ENCODE results near the gene EFNA5.
"Not testable (repeated sequence)": the region's sequence is repeated elsewhere in the genome, so short reads cannot be mapped to it uniquely, and the experiment has no call there.

EFNA5 gene

GRCh38 chr5:107436201-107436600, 234.5 kb downstream of the EFNA5 start:
- Histone ChIP-seq H3K4me2 (no peak overlapping the region), H3K79me2 (ENCODE audit: insufficient read depth, low read depth) (no peaks in the 10 kb centered on the region), H3K9ac (no peak overlapping the region), H3K4me3 (IDR thresholded peaks at IDR 0.05; ENCODE audit: insufficient read depth, low read depth, low read length) (no peak overlapping the region), H2AFZ (ENCODE audit: low read depth) (no peak overlapping the region), H3K36me3 (ENCODE audit: insufficient read depth) (no peaks in the 10 kb centered on the region), H3K4me1 (ENCODE audit: low read depth, poor library complexity, severe bottlenecking) (no peaks in the 10 kb centered on the region), H3K27ac (no peak overlapping the region), H4K20me1 (ENCODE audit: insufficient read depth) (no peaks in the 10 kb centered on the region), H3K27me3 (ENCODE audit: insufficient read depth, low read depth) (no peaks in the 10 kb centered on the region)
- TF ChIP-seq, protein P1, sequence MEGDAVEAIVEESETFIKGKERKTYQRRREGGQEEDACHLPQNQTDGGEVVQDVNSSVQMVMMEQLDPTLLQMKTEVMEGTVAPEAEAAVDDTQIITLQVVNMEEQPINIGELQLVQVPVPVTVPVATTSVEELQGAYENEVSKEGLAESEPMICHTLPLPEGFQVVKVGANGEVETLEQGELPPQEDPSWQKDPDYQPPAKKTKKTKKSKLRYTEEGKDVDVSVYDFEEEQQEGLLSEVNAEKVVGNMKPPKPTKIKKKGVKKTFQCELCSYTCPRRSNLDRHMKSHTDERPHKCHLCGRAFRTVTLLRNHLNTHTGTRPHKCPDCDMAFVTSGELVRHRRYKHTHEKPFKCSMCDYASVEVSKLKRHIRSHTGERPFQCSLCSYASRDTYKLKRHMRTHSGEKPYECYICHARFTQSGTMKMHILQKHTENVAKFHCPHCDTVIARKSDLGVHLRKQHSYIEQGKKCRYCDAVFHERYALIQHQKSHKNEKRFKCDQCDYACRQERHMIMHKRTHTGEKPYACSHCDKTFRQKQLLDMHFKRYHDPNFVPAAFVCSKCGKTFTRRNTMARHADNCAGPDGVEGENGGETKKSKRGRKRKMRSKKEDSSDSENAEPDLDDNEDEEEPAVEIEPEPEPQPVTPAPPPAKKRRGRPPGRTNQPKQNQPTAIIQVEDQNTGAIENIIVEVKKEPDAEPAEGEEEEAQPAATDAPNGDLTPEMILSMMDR (conservative IDR thresholded peaks at IDR 0.05; ENCODE audit: low read depth, low read length) = no peak

GRCh38 chr5:107435061-107435460, 235.7 kb downstream of the EFNA5 start:
- Histone ChIP-seq H3K9ac (no peak overlapping the region), H3K4me3 (IDR thresholded peaks at IDR 0.05; ENCODE audit: insufficient read depth, low read depth, low read length) (no peak overlapping the region), H3K79me2 (ENCODE audit: insufficient read depth, low read depth) (no peaks in the 10 kb centered on the region), H2AFZ (ENCODE audit: low read depth) (no peak overlapping the region), H4K20me1 (ENCODE audit: insufficient read depth) (no peaks in the 10 kb centered on the region), H3K4me1 (ENCODE audit: low read depth, poor library complexity, severe bottlenecking) (no peaks in the 10 kb centered on the region), H3K27me3 (ENCODE audit: insufficient read depth, low read depth) (no peaks in the 10 kb centered on the region), H3K36me3 (ENCODE audit: insufficient read depth) (no peaks in the 10 kb centered on the region), H3K27ac (no peak overlapping the region), H3K4me2 (no peak overlapping the region)
- TF ChIP-seq, protein P1 (conservative IDR thresholded peaks at IDR 0.05; ENCODE audit: low read depth, low read length) = no peak

DNA sequence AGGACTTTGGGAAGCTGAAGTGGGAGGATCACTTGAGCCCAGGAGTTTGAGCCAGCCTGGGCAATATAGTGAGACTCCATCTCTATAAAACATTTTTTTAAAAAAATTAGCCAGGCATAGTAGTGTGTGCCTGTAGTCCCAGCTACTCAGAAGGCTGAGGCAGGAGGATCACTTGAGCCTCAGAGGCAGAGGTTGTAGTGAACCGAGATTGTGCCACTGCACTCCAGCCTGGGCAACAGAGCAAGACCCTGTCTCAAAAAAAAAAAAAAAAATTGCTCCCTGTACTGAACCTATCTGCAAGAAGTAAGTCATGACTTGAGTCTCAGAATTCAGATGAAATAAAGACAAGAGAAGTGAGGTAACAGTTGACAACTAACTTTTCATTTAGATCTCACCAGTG, 237.1 kb downstream of the EFNA5 start:
- not testable (repeated sequence) for H3K79me2 ChIP-seq (ENCODE audit: insufficient read depth, low read depth); H3K9ac ChIP-seq; H3K27ac ChIP-seq; H4K20me1 ChIP-seq (ENCODE audit: insufficient read depth); H3K4me2 ChIP-seq; H3K36me3 ChIP-seq (ENCODE audit: insufficient read depth); H3K27me3 ChIP-seq (ENCODE audit: insufficient read depth, low read depth); H2AFZ ChIP-seq (ENCODE audit: low read depth); H3K4me3 ChIP-seq (IDR thresholded peaks at IDR 0.05; ENCODE audit: insufficient read depth, low read depth, low read length); H3K4me1 ChIP-seq (ENCODE audit: low read depth, poor library complexity, severe bottlenecking)

- Histone ChIP-seq H3K4me2 (no peak overlapping the region), H3K79me2 (ENCODE audit: insufficient read depth, low read depth) (no peaks in the 10 kb centered on the region), H2AFZ (ENCODE audit: low read depth) (no peak overlapping the region), H3K4me3 (IDR thresholded peaks at IDR 0.05; ENCODE audit: insufficient read depth, low read depth, low read length) (no peak overlapping the region), H3K4me1 (ENCODE audit: low read depth, poor library complexity, severe bottlenecking) (no peaks in the 10 kb centered on the region), H3K36me3 (ENCODE audit: insufficient read depth) (no peaks in the 10 kb centered on the region), H4K20me1 (ENCODE audit: insufficient read depth) (no peaks in the 10 kb centered on the region), H3K9ac (no peak overlapping the region), H3K27ac (no peak overlapping the region), H3K27me3 (ENCODE audit: insufficient read depth, low read depth) (no peaks in the 10 kb centered on the region)
- TF ChIP-seq, protein P1 (conservative IDR thresholded peaks at IDR 0.05; ENCODE audit: low read depth, low read length) = no peak
These were observed 238.7 kb downstream of the EFNA5 start for GRCh38 chr5:107431998-107432397.

DNA sequence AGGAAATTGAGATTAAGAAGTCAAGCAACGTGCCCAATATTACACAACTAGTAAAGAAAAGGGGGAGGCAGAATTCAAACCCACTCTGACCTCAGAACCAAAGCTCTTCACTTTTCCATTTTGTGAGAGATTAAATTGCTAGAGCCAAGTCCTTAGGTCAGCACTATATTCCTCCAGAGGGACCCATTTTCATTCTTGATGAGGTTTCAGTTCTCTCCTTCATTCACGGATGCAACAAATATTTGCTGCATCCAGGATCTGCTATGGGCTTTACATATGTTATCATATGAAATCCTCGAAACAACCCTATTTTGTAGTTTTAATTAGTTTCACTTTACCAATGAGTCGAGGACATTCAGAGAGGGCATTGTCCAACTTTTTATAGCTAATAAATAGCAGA, 239.2 kb downstream of the EFNA5 start:
- Histone ChIP-seq H3K9ac (no peak overlapping the region), H2AFZ (ENCODE audit: low read depth) (no peak overlapping the region), H3K4me2 (no peak overlapping the region), H3K27ac (no peak overlapping the region), H4K20me1 (ENCODE audit: insufficient read depth) (no peaks in the 10 kb centered on the region), H3K36me3 (ENCODE audit: insufficient read depth) (no peaks in the 10 kb centered on the region), H3K4me1 (ENCODE audit: low read depth, poor library complexity, severe bottlenecking) (no peaks in the 10 kb centered on the region), H3K27me3 (ENCODE audit: insufficient read depth, low read depth) (no peaks in the 10 kb centered on the region), H3K4me3 (IDR thresholded peaks at IDR 0.05; ENCODE audit: insufficient read depth, low read depth, low read length) (no peak overlapping the region), H3K79me2 (ENCODE audit: insufficient read depth, low read depth) (no peaks in the 10 kb centered on the region)
- TF ChIP-seq, protein P1 (conservative IDR thresholded peaks at IDR 0.05; ENCODE audit: low read depth, low read length) = no peak
